GM21786 (cell line): ENCODE measurements around the gene RALY.

Experiments
- ATAC-seq: cut with Tn5 transposase; IDR thresholded peaks from one replicate; pipeline ENCODE4 v1.9.1; 2021; ENCODE audit not compliant: unreplicated experiment

RALY gene

GRCh38 chr20:33985830-33986229, 7.9 kb upstream of the RALY start:
- ATAC-seq, result no peak

GRCh38 chr20:33986560-33987216, 7.0 kb upstream of the RALY start:
- ATAC-seq, result no peak

GRCh38 chr20:33990075-33990474, 3.6 kb upstream of the RALY start:
- no peak for ATAC-seq

- ATAC-seq, result no peak
Observed at GRCh38 chr20:33991502-33991901, 2.2 kb upstream of the RALY start.

GRCh38 chr20:33992145-33992922, 1.4 kb upstream of the RALY start:
- ATAC-seq, result no peak

- ATAC-seq, result peak; percentile 67
Observed at GRCh38 chr20:33992923-33993575, 662 bp upstream of the RALY start.

- peak; percentile 24 for ATAC-seq
Observed at GRCh38 chr20:33994222-33994913, 657 bp downstream of the RALY start.

- ATAC-seq, result no peak
Observed at GRCh38 chr20:33995053-33995831, 1.5 kb downstream of the RALY start.

GRCh38 chr20:33999025-33999649, 5.4 kb downstream of the RALY start:
- ATAC-seq, result no peak

- ATAC-seq, result no peak
Observed at GRCh38 chr20:34001378-34001777, 7.7 kb downstream of the RALY start.

GRCh38 chr20:34004227-34004626, 10.5 kb downstream of the RALY start:
- ATAC-seq, result no peak

GRCh38 chr20:34004790-34005457, 11.2 kb downstream of the RALY start:
- no peak for ATAC-seq

GRCh38 chr20:34006619-34007018, 12.9 kb downstream of the RALY start:
- no peak for ATAC-seq

GRCh38 chr20:34008477-34008876, 14.8 kb downstream of the RALY start:
- no peak for ATAC-seq

GRCh38 chr20:34010405-34010931, 16.8 kb downstream of the RALY start:
- no peak for ATAC-seq

GRCh38 chr20:34011275-34011674, 17.6 kb downstream of the RALY start:
- no peak for ATAC-seq

- ATAC-seq, result no peak
Observed at GRCh38 chr20:34012330-34012729, 18.6 kb downstream of the RALY start.

- ATAC-seq, result no peak
Observed at GRCh38 chr20:34012735-34013134, 19.0 kb downstream of the RALY start.

- ATAC-seq, result no peak
Observed at GRCh38 chr20:34013554-34013953, 19.8 kb downstream of the RALY start.
